ENCODE measurements around the gene SPARCL1. TPM values are rescaled to one million over a fixed set of nuclear protein-coding genes. Genes with fewer than 3 reads are reported as not detected.

Gene SPARCL1
- total and polyA plus RNA-seq, 4 donors, result 1.9 to 25.8 (median 13.3) TPM

DNA sequence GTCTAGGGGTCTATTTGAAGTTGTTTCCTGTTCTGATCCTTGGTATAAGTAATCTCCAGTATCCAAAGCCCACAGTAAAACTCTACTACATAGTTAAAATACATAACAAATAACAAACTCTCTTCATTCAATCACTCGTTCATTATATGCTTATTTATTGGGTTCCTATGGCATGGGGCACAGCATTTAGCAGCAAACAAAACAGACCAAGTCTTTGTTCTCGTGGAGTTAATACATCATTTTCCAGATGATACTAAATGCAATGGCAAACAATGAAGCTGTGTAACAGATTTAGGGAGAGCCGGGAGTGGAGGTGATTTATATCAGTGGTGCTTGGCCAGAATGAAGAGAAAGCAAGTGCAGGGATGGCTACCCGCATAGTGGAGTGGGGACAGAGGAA is 36.6 kb upstream of the SPARCL1 start:
- 83% methylated on average over 4 of the region's 4 CpGs for WGBS

GRCh38 chr4:87560802-87561201 is 31.6 kb upstream of the SPARCL1 start:
- 90% methylated on average over 2 of the region's 2 CpGs for WGBS
- no peak for TF ChIP-seq SP1 (IDR thresholded peaks at IDR 0.05)
- no peak for TF ChIP-seq HNF4A (conservative IDR thresholded peaks at IDR 0.05)
- TF ChIP-seq RXRA (IDR thresholded peaks at IDR 0.05), result no peak
- TF ChIP-seq CTCF (IDR thresholded peaks at IDR 0.05; ENCODE audit: low read depth, low read length, missing input control), result no peak
- no peak for TF ChIP-seq GABPA (IDR thresholded peaks at IDR 0.05 in 1 of 2, conservative IDR thresholded peaks at IDR 0.05 in 1 of 2)
- TF ChIP-seq MAX (IDR thresholded peaks at IDR 0.05), result no peak
- TF ChIP-seq, protein P1, sequence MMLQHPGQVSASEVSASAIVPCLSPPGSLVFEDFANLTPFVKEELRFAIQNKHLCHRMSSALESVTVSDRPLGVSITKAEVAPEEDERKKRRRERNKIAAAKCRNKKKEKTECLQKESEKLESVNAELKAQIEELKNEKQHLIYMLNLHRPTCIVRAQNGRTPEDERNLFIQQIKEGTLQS (IDR thresholded peaks at IDR 0.05), result no peak
- TF ChIP-seq NR2F2 (IDR thresholded peaks at IDR 0.05), result no peak
- TF ChIP-seq RAD21 (IDR thresholded peaks at IDR 0.05), result no peak
- TF ChIP-seq HNF4G (IDR thresholded peaks at IDR 0.05), result no peak
- TF ChIP-seq JUND (IDR thresholded peaks at IDR 0.05), result no peak
- no peak for TF ChIP-seq TAF1 (conservative IDR thresholded peaks at IDR 0.05)
- TF ChIP-seq FOXA2 (IDR thresholded peaks at IDR 0.05), result no peak
- TF ChIP-seq YY1 (IDR thresholded peaks at IDR 0.05), result no peak
- TF ChIP-seq, protein P2, sequence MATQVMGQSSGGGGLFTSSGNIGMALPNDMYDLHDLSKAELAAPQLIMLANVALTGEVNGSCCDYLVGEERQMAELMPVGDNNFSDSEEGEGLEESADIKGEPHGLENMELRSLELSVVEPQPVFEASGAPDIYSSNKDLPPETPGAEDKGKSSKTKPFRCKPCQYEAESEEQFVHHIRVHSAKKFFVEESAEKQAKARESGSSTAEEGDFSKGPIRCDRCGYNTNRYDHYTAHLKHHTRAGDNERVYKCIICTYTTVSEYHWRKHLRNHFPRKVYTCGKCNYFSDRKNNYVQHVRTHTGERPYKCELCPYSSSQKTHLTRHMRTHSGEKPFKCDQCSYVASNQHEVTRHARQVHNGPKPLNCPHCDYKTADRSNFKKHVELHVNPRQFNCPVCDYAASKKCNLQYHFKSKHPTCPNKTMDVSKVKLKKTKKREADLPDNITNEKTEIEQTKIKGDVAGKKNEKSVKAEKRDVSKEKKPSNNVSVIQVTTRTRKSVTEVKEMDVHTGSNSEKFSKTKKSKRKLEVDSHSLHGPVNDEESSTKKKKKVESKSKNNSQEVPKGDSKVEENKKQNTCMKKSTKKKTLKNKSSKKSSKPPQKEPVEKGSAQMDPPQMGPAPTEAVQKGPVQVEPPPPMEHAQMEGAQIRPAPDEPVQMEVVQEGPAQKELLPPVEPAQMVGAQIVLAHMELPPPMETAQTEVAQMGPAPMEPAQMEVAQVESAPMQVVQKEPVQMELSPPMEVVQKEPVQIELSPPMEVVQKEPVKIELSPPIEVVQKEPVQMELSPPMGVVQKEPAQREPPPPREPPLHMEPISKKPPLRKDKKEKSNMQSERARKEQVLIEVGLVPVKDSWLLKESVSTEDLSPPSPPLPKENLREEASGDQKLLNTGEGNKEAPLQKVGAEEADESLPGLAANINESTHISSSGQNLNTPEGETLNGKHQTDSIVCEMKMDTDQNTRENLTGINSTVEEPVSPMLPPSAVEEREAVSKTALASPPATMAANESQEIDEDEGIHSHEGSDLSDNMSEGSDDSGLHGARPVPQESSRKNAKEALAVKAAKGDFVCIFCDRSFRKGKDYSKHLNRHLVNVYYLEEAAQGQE (IDR thresholded peaks at IDR 0.05), result no peak
- TF ChIP-seq EGR1 (IDR thresholded peaks at IDR 0.05; ENCODE audit: low read depth in 2 of 2), result no peak
- no peaks in the 10 kb centered on the region for H3K27me3 ChIP-seq (ENCODE audit: control insufficient read depth in 4 of 4, insufficient read depth in 4 of 4, low read length in 3 of 4)
- no peaks in the 10 kb centered on the region for H3K36me3 ChIP-seq (ENCODE audit: control insufficient read depth in 4 of 4, insufficient read depth in 3 of 4, low read depth in 1 of 4, low read length in 3 of 4)
- no peak overlapping the region for H3K27ac ChIP-seq (ENCODE audit: low read depth in 1 of 2, low read length in 2 of 2)
- no peaks in the 10 kb centered on the region for H3K9me3 ChIP-seq (ENCODE audit: control insufficient read depth in 4 of 4, low read length in 3 of 4)
- H3K4me3 ChIP-seq (ENCODE audit: low read depth in 1 of 3, low read length in 3 of 3), result no peak overlapping the region
- no peak overlapping the region for H3K9ac ChIP-seq (ENCODE audit: low read depth in 1 of 2, low read length in 2 of 2)
- no peaks in the 10 kb centered on the region for H3K4me1 ChIP-seq (ENCODE audit: control insufficient read depth in 4 of 4, insufficient read depth in 4 of 4, low read length in 3 of 4)
- DNase-seq (ENCODE audit: low spot score), result no peak

More for the DNA sequence above, 36.6 kb upstream of the SPARCL1 start:
- DNase-seq (ENCODE audit: low spot score), result no peak
- TF ChIP-seq HNF4A (conservative IDR thresholded peaks at IDR 0.05) (no peak), FOXA2 (IDR thresholded peaks at IDR 0.05) (no peak), TAF1 (conservative IDR thresholded peaks at IDR 0.05) (no peak)
- Histone ChIP-seq H3K27me3 (ENCODE audit: control insufficient read depth in 4 of 4, insufficient read depth in 4 of 4, low read length in 3 of 4) (no peaks in the 10 kb centered on the region), H3K9ac (ENCODE audit: low read depth in 1 of 2, low read length in 2 of 2) (no peak overlapping the region), H3K36me3 (ENCODE audit: control insufficient read depth in 4 of 4, insufficient read depth in 3 of 4, low read depth in 1 of 4, low read length in 3 of 4) (no peaks in the 10 kb centered on the region), H3K4me3 (ENCODE audit: low read depth in 1 of 3, low read length in 3 of 3) (no peak overlapping the region), H3K9me3 (ENCODE audit: control insufficient read depth in 4 of 4, low read length in 3 of 4) (no peaks in the 10 kb centered on the region), H3K4me1 (ENCODE audit: control insufficient read depth in 4 of 4, insufficient read depth in 4 of 4, low read length in 3 of 4) (no peaks in the 10 kb centered on the region), H3K27ac (ENCODE audit: low read depth in 1 of 2, low read length in 2 of 2) (no peak overlapping the region)

All from liver (tissue), 9 donors.